Esophagus muscularis mucosa (tissue), 4 donors: ENCODE data around the gene VN1R5. TPM values are rescaled to one million over a fixed set of nuclear protein-coding genes. Genes with fewer than 3 reads are reported as not detected.
"Not testable (repeated sequence)": the region's sequence is repeated elsewhere in the genome, so short reads cannot be mapped to it uniquely, and the experiment has no call there.

Experiments used
- DNase-seq: peaks from one replicate; pipeline ENCODE4 v3.0.0-alpha.2; 2017; ENCODE audit errors: extremely low spot score
- H3K27ac ChIP-seq, 4 donors: fragments of 200-600 bp; sonication (generic); replicated peaks in 1 of 4; 1 replicate in 3 of 4; 2 replicates in 1 of 4; pipeline ENCODE4 v1.5.1; 2016 to 2019; ENCODE audit warnings: mild to moderate bottlenecking in 1 of 4
- H3K27me3 ChIP-seq, 4 donors: fragments of 200-600 bp; sonication (generic); one replicate each; pipeline versions ENCODE4 v1.5.1 to v1.6.0; 2016 to 2019
- H3K36me3 ChIP-seq, 4 donors: fragments of 200-600 bp; sonication (generic); one replicate each; pipeline ENCODE4 v1.5.1; 2016 to 2019
- H3K4me1 ChIP-seq, 4 donors: fragments of 200-600 bp; sonication (generic); one replicate each; pipeline ENCODE4 v1.5.1; 2016 to 2019
- H3K4me3 ChIP-seq, 4 donors: fragments of 200-600 bp; sonication (generic); 1 replicate in 2 of 4; 2 replicates in 2 of 4; pipeline ENCODE4 v1.5.1; 2016 to 2019; ENCODE audit warnings: mild to moderate bottlenecking in 4 of 4, moderate library complexity in 1 of 4
- H3K9me3 ChIP-seq, 4 donors: fragments of 200-600 bp; sonication (generic); 1 replicate in 3 of 4; 2 replicates in 1 of 4; pipeline ENCODE4 v1.5.1; 2016 to 2019
- EP300 ChIP-seq: sonication (generic); formaldehyde crosslinking; IDR thresholded peaks from one replicate; pipeline ENCODE4 v1.6.1; 2017; ENCODE audit warnings: antibody characterized with exemption
- POLR2A ChIP-seq: fragments of 450-650 bp; IDR thresholded peaks from one replicate; pipeline ENCODE4 v1.6.1; 2017; ENCODE audit warnings: antibody characterized with exemption, moderate library complexity, mild to moderate bottlenecking, low read depth
- POLR2AphosphoS5 ChIP-seq, 2 donors: sonication (generic); formaldehyde crosslinking; IDR thresholded peaks; one replicate each; pipeline ENCODE4 v1.6.1; 2017; ENCODE audit warnings: antibody characterized with exemption in 2 of 2
- WGBS: methylation state at CpG from one replicate; pipeline ENCODE4 v1.1.5; 2018; 5-methylcytosine and 5-hydroxymethylcytosine counted together
- intact Hi-C: fragments of 100-400 bp; cut with DNase I; formaldehyde crosslinking; loops from one replicate; pipeline ENCODE4 v1.15.1; 2023
- total RNA-seq, 4 donors: library from RNA; depleted of rRNA; stranded (reverse); fragments of >200 nt; gene quantifications; one replicate each; pipeline versions ENCODE4 v1.1.0 to v1.2.1, GENCODE V29; 2016
- TF ChIP-seq, protein P1 (sequence below), 3 experiments: fragments of 200-600 bp in 2 of 3; fragments of 450-650 bp in 1 of 3; sonication (generic) in 2 of 3; IDR thresholded peaks; one replicate each; pipeline ENCODE4 v1.5.1; 2017 to 2019; ENCODE audit warnings: antibody characterized with exemption in 3 of 3, mild to moderate bottlenecking in 2 of 3, moderate library complexity in 1 of 3

Gene VN1R5
- total RNA-seq, 4 donors from 2014 or later = not detected

DNA sequence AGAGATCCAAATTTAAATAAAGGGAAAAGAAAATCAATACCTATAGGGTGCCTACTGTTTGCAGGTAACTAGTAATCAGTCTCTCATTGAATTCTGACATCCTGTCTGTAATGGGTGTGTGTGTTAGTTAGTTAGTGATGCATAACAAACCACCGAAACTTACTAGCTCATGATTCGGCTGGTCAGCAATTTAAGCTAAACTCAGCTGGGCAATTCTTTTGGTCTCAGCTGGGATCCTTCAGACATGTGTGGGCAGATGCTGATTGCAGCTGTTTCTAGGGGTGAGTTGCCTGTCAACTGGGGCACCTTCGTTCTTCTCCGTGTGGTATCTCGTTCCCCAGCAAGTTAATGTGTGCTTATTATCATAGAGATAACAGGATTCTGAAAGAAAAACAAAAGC, 43.9 kb upstream of the VN1R5 start:
- no peaks in the 10 kb centered on the region for H3K9me3 ChIP-seq
- no peak for DNase-seq
- TF ChIP-seq POLR2AphosphoS5 (IDR thresholded peaks at IDR 0.05) = no peak
- TF ChIP-seq, protein P1, sequence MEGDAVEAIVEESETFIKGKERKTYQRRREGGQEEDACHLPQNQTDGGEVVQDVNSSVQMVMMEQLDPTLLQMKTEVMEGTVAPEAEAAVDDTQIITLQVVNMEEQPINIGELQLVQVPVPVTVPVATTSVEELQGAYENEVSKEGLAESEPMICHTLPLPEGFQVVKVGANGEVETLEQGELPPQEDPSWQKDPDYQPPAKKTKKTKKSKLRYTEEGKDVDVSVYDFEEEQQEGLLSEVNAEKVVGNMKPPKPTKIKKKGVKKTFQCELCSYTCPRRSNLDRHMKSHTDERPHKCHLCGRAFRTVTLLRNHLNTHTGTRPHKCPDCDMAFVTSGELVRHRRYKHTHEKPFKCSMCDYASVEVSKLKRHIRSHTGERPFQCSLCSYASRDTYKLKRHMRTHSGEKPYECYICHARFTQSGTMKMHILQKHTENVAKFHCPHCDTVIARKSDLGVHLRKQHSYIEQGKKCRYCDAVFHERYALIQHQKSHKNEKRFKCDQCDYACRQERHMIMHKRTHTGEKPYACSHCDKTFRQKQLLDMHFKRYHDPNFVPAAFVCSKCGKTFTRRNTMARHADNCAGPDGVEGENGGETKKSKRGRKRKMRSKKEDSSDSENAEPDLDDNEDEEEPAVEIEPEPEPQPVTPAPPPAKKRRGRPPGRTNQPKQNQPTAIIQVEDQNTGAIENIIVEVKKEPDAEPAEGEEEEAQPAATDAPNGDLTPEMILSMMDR (IDR thresholded peaks at IDR 0.05) = no peak
- TF ChIP-seq POLR2A = no peak
- TF ChIP-seq EP300 = no peak
- WGBS = 69% methylated on average over 5 of the region's 5 CpGs
- no peak overlapping the region for H3K4me3 ChIP-seq
- no peaks in the 10 kb centered on the region for H3K27me3 ChIP-seq
- peaks cover 17 to 30% (median 22%) of the 10 kb centered on the region in 4 donors for H3K4me1 ChIP-seq
- intact Hi-C loops = no loop called here
- no peaks in the 10 kb centered on the region for H3K36me3 ChIP-seq
- no peak overlapping the region for H3K27ac ChIP-seq

DNA sequence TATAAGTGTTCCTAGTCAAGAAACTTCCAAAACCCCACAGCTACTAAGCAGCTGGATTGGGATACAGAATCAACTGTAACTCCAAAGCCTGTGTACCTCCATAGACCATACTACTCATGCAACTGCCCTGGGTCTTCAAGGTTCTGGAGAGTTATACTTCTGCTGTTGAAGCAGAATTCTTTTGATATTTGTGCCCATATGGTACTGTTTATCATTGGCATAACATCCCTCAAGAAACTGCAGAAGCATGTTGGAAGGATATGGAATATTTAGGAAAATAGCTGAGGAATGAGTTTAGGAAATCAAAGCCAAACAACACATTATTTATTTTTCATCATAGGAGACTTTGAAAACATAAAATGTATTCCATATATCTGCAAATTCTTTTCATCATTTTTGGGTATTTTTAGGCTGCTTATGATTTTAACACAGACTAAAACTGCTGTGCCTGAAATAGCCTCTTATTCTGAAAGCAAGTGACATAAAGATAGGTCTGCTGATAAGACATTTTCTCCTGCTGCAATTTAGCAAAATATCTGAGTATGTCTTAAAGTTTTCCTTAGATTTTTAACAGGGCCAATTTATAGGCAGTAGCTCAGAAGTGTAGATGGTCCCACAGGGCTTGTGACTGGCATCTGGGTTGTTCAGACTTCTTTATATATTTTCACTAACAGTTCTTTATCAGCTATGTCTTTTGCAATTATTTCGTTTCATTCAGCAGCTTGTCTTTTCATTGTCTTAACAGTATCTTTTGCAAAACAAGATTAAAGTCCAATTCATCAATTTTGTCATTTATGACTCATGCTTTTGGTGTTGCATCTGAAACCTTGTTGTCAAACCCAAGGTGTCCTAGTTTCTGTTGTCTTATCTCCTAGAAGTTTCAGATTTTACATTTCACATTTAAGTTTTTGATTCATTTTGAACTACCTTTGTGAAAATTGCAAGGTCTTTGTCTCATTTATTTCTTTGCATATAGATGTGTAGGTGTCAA, 43.0 kb upstream of the VN1R5 start:
- intact Hi-C loops = no loop called here
- Histone ChIP-seq H3K27ac (no peak overlapping the region), H3K4me3 (no peak overlapping the region), H3K36me3 (no peaks in the 10 kb centered on the region), H3K27me3 (no peaks in the 10 kb centered on the region), H3K9me3 (no peaks in the 10 kb centered on the region), H3K4me1 (peaks cover 17 to 25% (median 21%) of the 10 kb centered on the region in 4 donors)
- TF ChIP-seq, protein P1 (IDR thresholded peaks at IDR 0.05) = no peak
- no peak for TF ChIP-seq POLR2A
- TF ChIP-seq POLR2AphosphoS5 (IDR thresholded peaks at IDR 0.05) = no peak
- TF ChIP-seq EP300 = no peak
- no peak for DNase-seq
- WGBS = 53% methylated on average over 1 of the region's 1 CpG

DNA sequence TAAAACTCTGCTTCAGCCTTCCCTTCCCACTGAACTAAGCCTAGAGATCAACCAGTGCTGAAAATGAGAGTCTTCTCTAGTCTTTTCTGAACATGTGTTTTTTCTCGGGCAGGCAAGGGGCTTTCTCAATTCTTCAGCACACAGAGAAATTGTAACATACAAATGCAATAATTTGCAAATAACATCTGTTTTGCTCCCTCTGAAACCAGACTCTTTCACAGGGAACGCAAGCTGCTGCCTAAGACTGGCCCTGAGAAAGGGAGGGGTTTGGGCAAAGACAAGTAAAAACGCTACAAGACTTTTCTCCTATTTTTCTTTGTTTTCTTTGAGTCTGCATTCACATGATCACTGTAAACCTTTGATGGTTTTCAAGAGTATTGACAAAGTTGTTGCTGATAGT, 39.6 kb upstream of the VN1R5 start:
- H3K4me3 ChIP-seq = no peak overlapping the region
- H3K4me1 ChIP-seq = peaks cover 0 to 3% (median 0%) of the 10 kb centered on the region in 4 donors
- no peak for DNase-seq
- no peaks in the 10 kb centered on the region for H3K9me3 ChIP-seq
- TF ChIP-seq POLR2AphosphoS5 (IDR thresholded peaks at IDR 0.05) (no peak), POLR2A (no peak), EP300 (no peak)
- TF ChIP-seq, protein P1 (IDR thresholded peaks at IDR 0.05) = no peak
- H3K36me3 ChIP-seq = no peaks in the 10 kb centered on the region
- WGBS = 24% methylated on average over 3 of the region's 3 CpGs
- intact Hi-C loops = no loop called here
- H3K27ac ChIP-seq = no peak overlapping the region
- no peaks in the 10 kb centered on the region for H3K27me3 ChIP-seq

DNA sequence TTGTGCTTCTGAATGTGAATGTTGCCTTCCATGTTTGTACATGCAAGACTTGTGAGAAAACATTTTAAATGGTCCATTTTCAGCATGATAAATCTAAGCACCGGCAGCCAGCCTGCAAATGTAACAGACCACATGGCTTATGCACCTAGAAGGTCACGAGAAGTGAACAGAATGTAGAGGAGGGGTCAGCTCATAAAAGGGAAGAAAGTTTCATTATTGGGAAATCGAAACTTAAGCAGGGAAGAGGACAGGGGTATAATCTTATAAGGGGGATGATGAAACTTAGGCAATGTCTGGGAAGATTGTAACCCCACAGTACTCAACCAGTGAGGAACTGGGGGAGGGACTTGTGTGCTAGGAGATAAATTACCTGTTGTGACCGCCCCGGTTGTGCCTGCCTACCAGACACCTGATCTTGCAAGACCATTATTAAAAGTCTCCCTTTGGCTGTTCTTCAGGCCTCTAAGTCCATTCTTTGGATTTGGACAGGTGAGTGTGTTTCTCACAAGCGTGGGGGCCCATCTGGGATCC, 37.7 kb upstream of the VN1R5 start:
- no peaks in the 10 kb centered on the region for H3K9me3 ChIP-seq
- H3K27ac ChIP-seq = no peak overlapping the region
- no peak overlapping the region for H3K4me3 ChIP-seq
- no peak for DNase-seq
- no peaks in the 10 kb centered on the region for H3K27me3 ChIP-seq
- H3K4me1 ChIP-seq = no peaks in the 10 kb centered on the region
- H3K36me3 ChIP-seq = no peaks in the 10 kb centered on the region
- TF ChIP-seq EP300 (no peak), POLR2AphosphoS5 (IDR thresholded peaks at IDR 0.05) (no peak), POLR2A (no peak)
- TF ChIP-seq, protein P1 (IDR thresholded peaks at IDR 0.05) = no peak
- intact Hi-C loops = no loop called here
- 66% methylated on average over 5 of the region's 6 CpGs for WGBS

DNA sequence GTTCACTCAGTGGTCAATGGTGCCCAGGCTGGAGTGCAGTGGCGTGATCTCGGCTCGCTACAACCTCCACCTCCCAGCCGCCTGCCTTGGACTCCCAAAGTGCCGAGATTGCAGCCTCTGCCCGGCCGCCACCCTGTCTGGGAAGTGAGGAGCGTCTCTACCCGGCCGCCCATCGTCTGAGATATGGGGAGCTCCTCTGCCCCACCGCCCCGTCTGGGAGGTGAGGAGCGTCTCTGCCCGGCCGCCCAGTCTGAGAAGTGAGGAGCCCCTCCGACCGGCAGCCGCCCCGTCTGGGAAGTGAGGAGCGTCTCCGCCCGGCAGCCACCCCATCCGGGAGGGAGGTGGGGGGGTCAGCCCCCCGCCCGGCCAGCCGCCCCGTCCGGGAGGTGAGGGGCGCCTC, 35.6 kb upstream of the VN1R5 start:
- DNase-seq, H3K27me3 ChIP-seq, H3K36me3 ChIP-seq, H3K4me1 ChIP-seq, H3K4me3 ChIP-seq, H3K27ac ChIP-seq, intact Hi-C loops, H3K9me3 ChIP-seq: not testable (repeated sequence)
- WGBS = 83% methylated on average over 3 of the region's 30 CpGs
